Tibial nerve (tissue), 4 donors: ENCODE data around the gene ARL2BP.

Experiments
- CTCF ChIP-seq, 5 experiments: fragments of 200-600 bp in 3 of 5; fragments of 450-650 bp in 2 of 5; sonication (generic) in 3 of 5; IDR thresholded peaks; one replicate each; pipeline ENCODE4 v1.5.1; 2016 to 2019; ENCODE audit warnings: antibody characterized with exemption in 5 of 5, mild to moderate bottlenecking in 3 of 5, moderate library complexity in 2 of 5
- EP300 ChIP-seq, 2 donors: sonication (generic); formaldehyde crosslinking; IDR thresholded peaks; one replicate each; pipeline ENCODE4 v1.6.1; 2017; ENCODE audit warnings: antibody characterized with exemption in 2 of 2, mild to moderate bottlenecking in 1 of 2

- TF ChIP-seq CTCF (IDR thresholded peaks at IDR 0.05) = no peak
- no peak for TF ChIP-seq EP300 (IDR thresholded peaks at IDR 0.05)
Observed at GRCh38 chr16:57213462-57213861, 31.6 kb upstream of the ARL2BP start.
